ENCODE data around the gene ALOX15B.
"Not testable (repeated sequence)": the region's sequence is repeated elsewhere in the genome, so short reads cannot be mapped to it uniquely, and the experiment has no call there.

Gene ALOX15B

GRCh38 chr17:8056976-8057625 lies 18.2 kb downstream of the ALOX15B start:
- Mint-ChIP-seq H3K27me3 (ENCODE audit: low read depth) (peaks cover 47% of the 10 kb centered on the region), H3K27ac (no peak overlapping the region), H3K4me3 (no peak overlapping the region)

GRCh38 chr17:8057691-8058114 lies 18.8 kb downstream of the ALOX15B start:
- Mint-ChIP-seq H3K27me3 (ENCODE audit: low read depth) (peaks cover 53% of the 10 kb centered on the region), H3K27ac (no peak overlapping the region), H3K4me1 (ENCODE audit: low read depth) (peaks cover 26% of the 10 kb centered on the region), H3K9me3 (no peaks in the 10 kb centered on the region), H3K36me3 (ENCODE audit: low read depth) (no peaks in the 10 kb centered on the region), H3K4me3 (no peak overlapping the region)
- peak; percentile 29 for DNase-seq (ENCODE audit: low spot score)

More at GRCh38 chr17:8056976-8057625, 18.2 kb downstream of the ALOX15B start:
- peaks cover 24% of the 10 kb centered on the region for H3K4me1 Mint-ChIP-seq (ENCODE audit: low read depth)
- no peak for DNase-seq (ENCODE audit: low spot score)
- H3K36me3 Mint-ChIP-seq (ENCODE audit: low read depth) = no peaks in the 10 kb centered on the region
- no peaks in the 10 kb centered on the region for H3K9me3 Mint-ChIP-seq

GRCh38 chr17:8059131-8059530 lies 20.3 kb downstream of the ALOX15B start:
- peaks cover 60% of the 10 kb centered on the region for H3K27me3 Mint-ChIP-seq (ENCODE audit: low read depth)

DNA sequence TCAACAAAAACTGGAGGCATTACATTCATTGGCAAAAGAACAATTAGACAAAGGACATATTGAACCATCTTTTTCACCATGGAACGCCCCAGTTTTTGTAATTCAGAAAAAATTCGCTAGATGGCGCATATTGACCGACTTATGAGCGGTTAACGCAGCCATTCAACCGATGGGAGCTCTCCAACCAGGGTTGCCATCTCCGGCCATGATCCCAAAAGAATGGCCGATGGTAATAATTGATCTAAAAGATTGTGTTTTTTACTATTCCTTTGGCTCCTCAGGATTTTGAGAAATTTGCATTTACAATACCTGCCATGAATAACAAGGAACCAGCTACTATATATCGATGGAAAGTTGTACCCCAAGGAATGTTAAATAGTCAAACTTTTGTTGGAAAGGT lies 21.4 kb downstream of the ALOX15B start:
- H3K27ac Mint-ChIP-seq = no peak overlapping the region

More at GRCh38 chr17:8059131-8059530, 20.3 kb downstream of the ALOX15B start:
- H3K36me3 Mint-ChIP-seq (ENCODE audit: low read depth) = no peaks in the 10 kb centered on the region
- H3K27ac Mint-ChIP-seq = no peak overlapping the region
- DNase-seq (ENCODE audit: low spot score) = no peak
- H3K4me3 Mint-ChIP-seq = no peak overlapping the region
- no peaks in the 10 kb centered on the region for H3K9me3 Mint-ChIP-seq
- H3K4me1 Mint-ChIP-seq (ENCODE audit: low read depth) = peaks cover 27% of the 10 kb centered on the region

DNA sequence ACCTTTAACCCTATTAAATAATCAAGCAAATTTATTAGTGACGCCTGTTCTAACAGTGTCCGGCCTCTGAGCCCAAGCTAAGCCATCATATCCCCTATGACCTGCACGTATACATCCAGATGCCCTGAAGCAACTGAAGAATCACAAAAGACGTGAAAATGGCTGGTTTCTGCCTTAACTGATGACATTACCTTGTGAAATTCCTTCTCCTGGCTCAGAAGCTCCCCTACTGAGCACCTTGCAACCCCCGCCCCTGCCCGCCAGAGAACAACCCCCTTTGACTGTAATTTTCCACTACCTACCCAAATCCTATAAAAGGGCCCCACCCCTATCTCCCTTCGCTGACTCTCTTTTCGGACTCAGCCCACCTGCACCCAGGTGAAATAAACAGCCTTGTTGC lies 23.0 kb downstream of the ALOX15B start:
- H3K36me3 Mint-ChIP-seq (ENCODE audit: low read depth); H3K4me3 Mint-ChIP-seq; DNase-seq (ENCODE audit: low spot score); H3K27ac Mint-ChIP-seq; H3K9me3 Mint-ChIP-seq: not testable (repeated sequence)
- Mint-ChIP-seq H3K27me3 (ENCODE audit: low read depth) (peaks cover 58% of the 10 kb centered on the region), H3K4me1 (ENCODE audit: low read depth) (peaks cover 13% of the 10 kb centered on the region)

More for the DNA sequence above, 21.4 kb downstream of the ALOX15B start:
- H3K36me3 Mint-ChIP-seq (ENCODE audit: low read depth) = no peaks in the 10 kb centered on the region
- no peak overlapping the region for H3K4me3 Mint-ChIP-seq
- peak; percentile 54 for DNase-seq (ENCODE audit: low spot score)
- peaks cover 64% of the 10 kb centered on the region for H3K27me3 Mint-ChIP-seq (ENCODE audit: low read depth)
- no peaks in the 10 kb centered on the region for H3K9me3 Mint-ChIP-seq
- H3K4me1 Mint-ChIP-seq (ENCODE audit: low read depth) = peaks cover 27% of the 10 kb centered on the region

DNA sequence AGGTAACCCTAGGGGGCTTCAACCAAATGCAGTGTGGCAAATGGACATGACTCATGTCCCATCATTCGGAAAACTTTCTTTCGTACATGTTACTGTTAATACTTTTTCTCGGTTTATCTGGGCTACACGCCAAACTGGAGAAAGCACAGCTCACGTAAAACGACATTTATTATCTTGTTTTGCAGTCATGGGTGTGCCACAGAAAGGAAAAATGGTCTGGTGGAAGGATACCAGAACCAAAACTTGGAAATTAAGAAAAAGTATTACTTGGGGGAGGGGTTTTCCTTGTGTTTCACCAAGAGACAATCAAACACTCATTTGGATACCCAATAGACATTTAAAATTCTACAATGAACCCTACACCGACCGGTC lies 23.6 kb downstream of the ALOX15B start:
- Mint-ChIP-seq H3K27ac (no peak overlapping the region), H3K4me1 (ENCODE audit: low read depth) (peaks cover 10% of the 10 kb centered on the region), H3K9me3 (no peaks in the 10 kb centered on the region), H3K4me3 (no peak overlapping the region), H3K36me3 (ENCODE audit: low read depth) (no peaks in the 10 kb centered on the region), H3K27me3 (ENCODE audit: low read depth) (peaks cover 54% of the 10 kb centered on the region)
- no peak for DNase-seq (ENCODE audit: low spot score)

GRCh38 chr17:8062807-8063483 lies 24.1 kb downstream of the ALOX15B start:
- H3K27me3 Mint-ChIP-seq (ENCODE audit: low read depth) = peaks cover 52% of the 10 kb centered on the region
- H3K27ac Mint-ChIP-seq = no peak overlapping the region
- no peak for DNase-seq (ENCODE audit: low spot score)
- peaks cover 10% of the 10 kb centered on the region for H3K4me1 Mint-ChIP-seq (ENCODE audit: low read depth)
- no peaks in the 10 kb centered on the region for H3K36me3 Mint-ChIP-seq (ENCODE audit: low read depth)
- H3K4me3 Mint-ChIP-seq = no peak overlapping the region
- H3K9me3 Mint-ChIP-seq = no peaks in the 10 kb centered on the region

- no peak for DNase-seq (ENCODE audit: low spot score)
- no peaks in the 10 kb centered on the region for H3K36me3 Mint-ChIP-seq (ENCODE audit: low read depth)
- no peak overlapping the region for H3K27ac Mint-ChIP-seq
- no peaks in the 10 kb centered on the region for H3K9me3 Mint-ChIP-seq
- H3K4me1 Mint-ChIP-seq (ENCODE audit: low read depth) = peaks cover 7% of the 10 kb centered on the region
- H3K4me3 Mint-ChIP-seq = no peak overlapping the region
- H3K27me3 Mint-ChIP-seq (ENCODE audit: low read depth) = peaks cover 52% of the 10 kb centered on the region
Measured at GRCh38 chr17:8063761-8064534, 25.1 kb downstream of the ALOX15B start.

DNA sequence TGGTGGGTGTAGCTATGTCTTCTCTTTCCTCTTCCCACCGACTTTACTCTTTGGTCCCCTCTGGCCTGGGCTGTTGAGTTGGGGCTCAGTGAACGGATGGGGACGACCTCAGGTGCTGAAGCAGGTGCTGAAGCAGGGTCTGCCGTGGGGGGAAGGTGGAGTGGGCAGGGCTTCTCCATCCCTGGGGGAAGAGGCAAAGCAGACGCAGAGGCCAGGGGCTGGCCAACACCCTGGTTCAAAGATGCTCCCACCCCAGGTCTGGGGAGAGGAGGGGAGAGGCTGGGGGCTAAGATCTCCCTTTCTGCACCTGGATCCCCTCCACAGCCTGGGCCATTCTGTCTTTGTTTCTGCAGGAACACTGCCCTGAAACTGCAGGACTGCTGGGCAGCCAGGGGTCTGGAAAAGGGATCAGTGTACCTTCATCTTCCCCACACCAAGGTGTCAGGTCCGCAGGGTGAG lies 25.7 kb downstream of the ALOX15B start:
- no peak for DNase-seq (ENCODE audit: low spot score)
- H3K4me3 Mint-ChIP-seq = no peak overlapping the region
- no peaks in the 10 kb centered on the region for H3K36me3 Mint-ChIP-seq (ENCODE audit: low read depth)
- no peaks in the 10 kb centered on the region for H3K9me3 Mint-ChIP-seq
- H3K27me3 Mint-ChIP-seq (ENCODE audit: low read depth) = peaks cover 47% of the 10 kb centered on the region
- peaks cover 6% of the 10 kb centered on the region for H3K4me1 Mint-ChIP-seq (ENCODE audit: low read depth)
- H3K27ac Mint-ChIP-seq = no peak overlapping the region

DNA sequence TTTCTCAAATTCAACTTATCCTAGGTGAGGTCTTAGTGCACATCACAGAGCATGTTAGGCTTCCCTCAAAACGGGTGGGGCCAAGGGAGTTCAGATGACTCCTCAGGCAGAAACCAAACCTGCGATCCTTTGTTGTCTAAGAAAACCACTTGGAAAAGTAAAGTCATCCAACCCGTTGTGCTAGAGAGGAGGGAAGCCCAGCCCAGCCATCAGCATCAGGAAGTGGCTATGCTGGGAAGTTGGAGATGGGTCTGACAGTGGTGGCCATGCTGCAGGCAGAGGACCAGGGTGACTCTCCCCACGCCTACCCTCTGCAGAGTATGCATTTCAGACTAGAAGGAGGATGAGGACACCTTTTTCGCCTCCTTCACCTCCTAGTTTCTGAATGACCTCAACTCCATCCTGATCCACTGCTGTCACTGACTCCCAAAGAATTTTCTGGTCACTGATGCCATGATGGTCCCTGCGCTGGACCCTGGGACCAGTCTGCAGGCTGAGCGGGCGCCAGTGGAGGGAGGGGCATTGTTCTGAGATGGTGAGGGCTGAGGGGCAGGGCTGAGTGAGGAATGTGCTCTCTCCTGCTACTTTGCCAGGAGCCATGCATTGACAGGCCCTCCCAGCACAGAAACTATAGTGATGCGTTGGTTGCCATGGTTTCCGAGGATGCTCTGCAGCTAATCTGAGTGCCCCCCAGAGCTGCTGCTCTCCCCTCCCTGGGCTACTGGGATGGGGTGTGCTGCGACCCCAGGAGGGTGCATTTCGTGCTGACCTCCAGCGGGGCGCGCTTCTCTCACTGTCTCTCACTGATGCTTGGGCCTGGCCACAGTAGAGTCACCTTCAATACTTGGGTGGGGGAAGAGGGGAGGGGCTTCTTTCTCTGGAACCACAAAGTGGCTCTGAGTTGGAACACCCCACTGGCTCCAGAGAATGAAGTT lies 28.2 kb downstream of the ALOX15B start:
- peaks cover 2% of the 10 kb centered on the region for H3K4me1 Mint-ChIP-seq (ENCODE audit: low read depth)
- H3K36me3 Mint-ChIP-seq (ENCODE audit: low read depth) = no peaks in the 10 kb centered on the region
- DNase-seq (ENCODE audit: low spot score) = no peak
- peaks cover 43% of the 10 kb centered on the region for H3K27me3 Mint-ChIP-seq (ENCODE audit: low read depth)
- no peak overlapping the region for H3K4me3 Mint-ChIP-seq
- H3K9me3 Mint-ChIP-seq = no peaks in the 10 kb centered on the region
- H3K27ac Mint-ChIP-seq = no peak overlapping the region

GRCh38 chr17:8067806-8068205 lies 28.9 kb downstream of the ALOX15B start:
- Mint-ChIP-seq H3K4me3 (no peak overlapping the region), H3K27ac (no peak overlapping the region), H3K4me1 (ENCODE audit: low read depth) (peaks cover 4% of the 10 kb centered on the region), H3K36me3 (ENCODE audit: low read depth) (no peaks in the 10 kb centered on the region), H3K27me3 (ENCODE audit: low read depth) (peaks cover 42% of the 10 kb centered on the region), H3K9me3 (no peaks in the 10 kb centered on the region)
- no peak for DNase-seq (ENCODE audit: low spot score)

GRCh38 chr17:8068736-8069586 lies 30.1 kb downstream of the ALOX15B start:
- no peaks in the 10 kb centered on the region for H3K9me3 Mint-ChIP-seq
- peaks cover 45% of the 10 kb centered on the region for H3K27me3 Mint-ChIP-seq (ENCODE audit: low read depth)
- H3K27ac Mint-ChIP-seq = no peak overlapping the region
- no peaks in the 10 kb centered on the region for H3K36me3 Mint-ChIP-seq (ENCODE audit: low read depth)
- no peak overlapping the region for H3K4me3 Mint-ChIP-seq
- no peak for DNase-seq (ENCODE audit: low spot score)
- peaks cover 10% of the 10 kb centered on the region for H3K4me1 Mint-ChIP-seq (ENCODE audit: low read depth)

DNA sequence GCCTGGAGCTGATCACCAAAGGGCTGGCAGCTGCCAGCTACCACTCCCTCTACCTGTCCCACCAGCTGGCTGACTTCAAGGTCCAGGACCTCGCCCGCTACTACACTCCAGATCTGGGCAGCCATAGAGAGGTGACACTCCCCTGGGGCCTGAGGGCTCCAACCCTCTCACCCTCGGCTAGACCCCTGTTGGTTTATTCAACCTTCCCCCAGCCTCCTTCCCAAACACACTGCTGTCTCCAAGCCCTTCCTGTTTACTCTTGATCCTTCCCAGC lies 30.7 kb downstream of the ALOX15B start:
- DNase-seq (ENCODE audit: low spot score) = no peak
- no peaks in the 10 kb centered on the region for H3K9me3 Mint-ChIP-seq

More for the DNA sequence above, 30.7 kb downstream of the ALOX15B start:
- Mint-ChIP-seq H3K4me1 (ENCODE audit: low read depth) (peaks cover 11% of the 10 kb centered on the region), H3K27me3 (ENCODE audit: low read depth) (peaks cover 47% of the 10 kb centered on the region), H3K27ac (no peak overlapping the region), H3K4me3 (no peak overlapping the region), H3K36me3 (ENCODE audit: low read depth) (no peaks in the 10 kb centered on the region)
